RWPE2 (cell line): Measurements from ENCODE around the gene TMEM202.
"Not testable (repeated sequence)": the region's sequence is repeated elsewhere in the genome, so short reads cannot be mapped to it uniquely, and the experiment has no call there.

ENCODE experiments used
- ATAC-seq: fragments of 200-7000 bp; cut with Tn5 transposase; 3 replicates; pipeline ENCODE4 v1.9.1; 2021; ENCODE audit warnings: low read depth
- DNase-seq: peaks from one replicate; pipeline ENCODE4 v3.0.0-alpha.2; 2020; ENCODE audit warnings: low spot score
- H3K27ac ChIP-seq: fragments of 450-650 bp; 2 replicates; pipeline ENCODE4 v1.5.1; 2017; ENCODE audit warnings: mild to moderate bottlenecking; ENCODE audit not compliant: poor library complexity, severe bottlenecking
- H3K27me3 ChIP-seq: fragments of 250-450 bp; sonication (Bioruptor Pico); 2 replicates; pipeline ENCODE4 v1.5.1; 2021; ENCODE audit warnings: mild to moderate bottlenecking, moderate library complexity; ENCODE audit not compliant: insufficient read depth, poor library complexity, severe bottlenecking
- H3K36me3 ChIP-seq: fragments of 250-450 bp; sonication (Bioruptor Pico); 2 replicates; pipeline ENCODE4 v1.5.1; 2020; ENCODE audit warnings: low read depth, mild to moderate bottlenecking, moderate library complexity
- H3K4me1 ChIP-seq: fragments of 250-450 bp; sonication (Bioruptor Pico); 2 replicates; pipeline ENCODE4 v1.5.1; 2021; ENCODE audit warnings: mild to moderate bottlenecking, moderate library complexity; ENCODE audit not compliant: insufficient read depth, poor library complexity, severe bottlenecking
- H3K4me3 ChIP-seq: fragments of 250-450 bp; sonication (Bioruptor Pico); 2 replicates; pipeline ENCODE4 v1.5.1; 2021; ENCODE audit warnings: mild to moderate bottlenecking, moderate library complexity; ENCODE audit not compliant: severe bottlenecking
- H3K9me3 ChIP-seq: fragments of 250-450 bp; sonication (Bioruptor Pico); 2 replicates; pipeline ENCODE4 v1.5.1; 2021; ENCODE audit warnings: mild to moderate bottlenecking, moderate library complexity; ENCODE audit not compliant: severe bottlenecking
- CTCF ChIP-seq: fragments of 450-650 bp; IDR thresholded peaks from one replicate; pipeline ENCODE4 v1.5.1; 2017; ENCODE audit warnings: mild to moderate bottlenecking, moderate library complexity; ENCODE audit not compliant: poor library complexity, severe bottlenecking

The TMEM202 gene

GRCh38 chr15:72411111-72411510 lies 13.0 kb downstream of the TMEM202 start:
- no peak for DNase-seq
- H3K4me3 ChIP-seq: no peak overlapping the region
- H3K9me3 ChIP-seq: no peaks in the 10 kb centered on the region
- no peak for ATAC-seq
- H3K27me3 ChIP-seq: peaks cover 31% of the 10 kb centered on the region
- no peak for TF ChIP-seq CTCF
- no peaks in the 10 kb centered on the region for H3K36me3 ChIP-seq
- no peak overlapping the region for H3K27ac ChIP-seq
- peaks cover 3% of the 10 kb centered on the region for H3K4me1 ChIP-seq

- no peak overlapping the region for H3K27ac ChIP-seq
- no peak for DNase-seq
- no peak for TF ChIP-seq CTCF
- H3K36me3 ChIP-seq: no peaks in the 10 kb centered on the region
- peaks cover 31% of the 10 kb centered on the region for H3K27me3 ChIP-seq
- peaks cover 3% of the 10 kb centered on the region for H3K4me1 ChIP-seq
- H3K9me3 ChIP-seq: no peaks in the 10 kb centered on the region
- no peak for ATAC-seq
- no peak overlapping the region for H3K4me3 ChIP-seq
These were observed 13.4 kb downstream of the TMEM202 start for GRCh38 chr15:72411544-72411943.

GRCh38 chr15:72413337-72413736 lies 15.2 kb downstream of the TMEM202 start:
- peaks cover 20% of the 10 kb centered on the region for H3K27me3 ChIP-seq
- not testable (repeated sequence) for H3K4me1 ChIP-seq, ATAC-seq, DNase-seq, H3K9me3 ChIP-seq, H3K36me3 ChIP-seq, H3K4me3 ChIP-seq, H3K27ac ChIP-seq

GRCh38 chr15:72415304-72415703 lies 17.2 kb downstream of the TMEM202 start:
- TF ChIP-seq CTCF: no peak

GRCh38 chr15:72419768-72420167 lies 21.7 kb downstream of the TMEM202 start:
- H3K4me3 ChIP-seq, ATAC-seq, H3K27me3 ChIP-seq, H3K4me1 ChIP-seq, H3K27ac ChIP-seq, H3K9me3 ChIP-seq, DNase-seq, H3K36me3 ChIP-seq: not testable (repeated sequence)

More at GRCh38 chr15:72415304-72415703, 17.2 kb downstream of the TMEM202 start:
- no peak for DNase-seq
- Histone ChIP-seq H3K27ac (no peak overlapping the region), H3K36me3 (no peaks in the 10 kb centered on the region), H3K27me3 (peaks cover 10% of the 10 kb centered on the region), H3K4me1 (peaks cover 3% of the 10 kb centered on the region), H3K4me3 (no peak overlapping the region), H3K9me3 (no peaks in the 10 kb centered on the region)
- no peak for ATAC-seq

DNA sequence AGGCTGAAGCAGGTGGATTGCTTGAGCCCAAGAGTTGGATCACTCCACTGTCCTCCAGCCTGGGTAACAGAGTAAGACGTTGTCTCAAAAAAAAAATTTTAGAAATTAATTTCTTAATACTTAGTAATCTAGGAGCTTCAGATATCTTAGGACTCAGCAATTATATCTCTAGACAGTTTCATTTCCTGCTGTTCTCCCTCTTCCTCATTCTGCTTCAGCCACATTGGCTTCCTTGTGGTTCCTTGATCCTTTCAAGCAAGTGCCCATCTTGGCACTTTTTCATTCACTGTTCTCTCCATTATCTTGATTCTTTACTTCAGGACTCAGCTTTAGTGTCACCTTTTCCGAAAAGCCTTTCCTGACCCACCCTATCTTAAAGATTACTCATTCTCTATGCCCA lies 22.5 kb downstream of the TMEM202 start:
- Histone ChIP-seq H3K9me3 (peaks cover 2% of the 10 kb centered on the region), H3K27ac (no peak overlapping the region), H3K27me3 (peaks cover 7% of the 10 kb centered on the region), H3K4me3 (no peak overlapping the region), H3K36me3 (no peaks in the 10 kb centered on the region), H3K4me1 (no peaks in the 10 kb centered on the region)
- TF ChIP-seq CTCF: no peak
- DNase-seq (no peak), ATAC-seq (no peak)
